HEK293 (cell line): ENCODE data around the gene EXOSC7.
A peak's percentile ranks its signal among the peaks of the same experiment; 100 is the strongest.

Experiments used
- BCL11B ChIP-seq: fragments of 450-650 bp; formaldehyde crosslinking; IDR thresholded peaks from 2 replicates; pipeline ENCODE4 v1.5.1; 2016; ENCODE audit warnings: low read depth, missing biosample characterization, missing genetic modification characterization
- GLIS2 ChIP-seq: fragments of 450-650 bp; formaldehyde crosslinking; IDR thresholded peaks from 2 replicates; pipeline ENCODE4 v1.5.1; 2016; ENCODE audit warnings: missing biosample characterization, missing genetic modification characterization
- KLF7 ChIP-seq: fragments of 450-650 bp; formaldehyde crosslinking; IDR thresholded peaks from 2 replicates; pipeline ENCODE4 v1.5.1; 2016; ENCODE audit warnings: missing biosample characterization, missing genetic modification characterization, borderline replicate concordance
- KLF9 ChIP-seq: fragments of 450-650 bp; formaldehyde crosslinking; IDR thresholded peaks from 2 replicates; pipeline ENCODE4 v1.5.1; 2016; ENCODE audit warnings: missing biosample characterization, missing genetic modification characterization, low read depth
- MYNN ChIP-seq: fragments of 450-650 bp; formaldehyde crosslinking; IDR thresholded peaks from 2 replicates; pipeline ENCODE4 v1.5.1; 2016; ENCODE audit warnings: missing biosample characterization, missing genetic modification characterization, borderline replicate concordance
- SETDB1 ChIP-seq: IDR thresholded peaks from one replicate; pipeline ENCODE4 v1.6.1; 2017; ENCODE audit warnings: mild to moderate bottlenecking, low read length, moderate library complexity, mixed read lengths; ENCODE audit not compliant: insufficient read length
- SP2 ChIP-seq: fragments of 450-650 bp; formaldehyde crosslinking; IDR thresholded peaks from 2 replicates; pipeline ENCODE4 v1.5.1; 2016; ENCODE audit warnings: missing biosample characterization, missing genetic modification characterization
- ZBTB1 ChIP-seq: fragments of 450-650 bp; formaldehyde crosslinking; IDR thresholded peaks from 2 replicates; pipeline ENCODE4 v1.5.1; 2016; ENCODE audit warnings: missing biosample characterization, missing genetic modification characterization
- ZBTB7A ChIP-seq: fragments of 450-650 bp; formaldehyde crosslinking; IDR thresholded peaks from 2 replicates; pipeline ENCODE4 v1.5.1; 2016; ENCODE audit warnings: low read depth, missing biosample characterization, missing genetic modification characterization
- ZNF174 ChIP-seq: fragments of 450-650 bp; formaldehyde crosslinking; IDR thresholded peaks from 2 replicates; pipeline ENCODE4 v1.5.0; 2017; ENCODE audit warnings: missing biosample characterization, mild to moderate bottlenecking, missing genetic modification characterization
- ZNF223 ChIP-seq: fragments of 450-650 bp; formaldehyde crosslinking; IDR thresholded peaks from 2 replicates; pipeline ENCODE4 v1.5.1; 2016; ENCODE audit warnings: missing biosample characterization, missing genetic modification characterization
- ZNF292 ChIP-seq: fragments of 450-650 bp; formaldehyde crosslinking; IDR thresholded peaks from 2 replicates; pipeline ENCODE4 v1.5.1; 2016; ENCODE audit warnings: low read depth, missing biosample characterization, missing genetic modification characterization, borderline replicate concordance
- ZNF341 ChIP-seq: fragments of 450-650 bp; formaldehyde crosslinking; IDR thresholded peaks from 2 replicates; pipeline ENCODE4; 2016; ENCODE audit warnings: low read depth, missing biosample characterization, missing genetic modification characterization
- ZNF391 ChIP-seq: fragments of 450-650 bp; formaldehyde crosslinking; IDR thresholded peaks from 2 replicates; pipeline ENCODE4 v1.5.1; 2016; ENCODE audit warnings: low read depth, missing biosample characterization, missing genetic modification characterization, borderline replicate concordance
- ZNF394 ChIP-seq: fragments of 450-650 bp; formaldehyde crosslinking; IDR thresholded peaks from 2 replicates; pipeline ENCODE4 v1.5.1; 2016; ENCODE audit warnings: missing biosample characterization, missing genetic modification characterization, mild to moderate bottlenecking, moderate library complexity, borderline replicate concordance
- ZNF521 ChIP-seq: fragments of 450-650 bp; formaldehyde crosslinking; IDR thresholded peaks from 2 replicates; pipeline ENCODE4 v1.5.1; 2017; ENCODE audit warnings: missing biosample characterization, mild to moderate bottlenecking, missing genetic modification characterization
- ZNF571 ChIP-seq: fragments of 450-650 bp; formaldehyde crosslinking; IDR thresholded peaks from 2 replicates; pipeline ENCODE4 v1.5.0; 2017; ENCODE audit warnings: missing biosample characterization, missing genetic modification characterization
- ZNF660 ChIP-seq: fragments of 450-650 bp; IDR thresholded peaks from 2 replicates; pipeline ENCODE4 v1.5.1; 2018; ENCODE audit warnings: missing biosample characterization, mild to moderate bottlenecking, missing genetic modification characterization
- ZNF830 ChIP-seq: fragments of 450-650 bp; IDR thresholded peaks from 2 replicates; pipeline ENCODE4 v1.5.0; 2018; ENCODE audit warnings: missing biosample characterization, missing genetic modification characterization, low read depth, mild to moderate bottlenecking, moderate library complexity
- ZSCAN16 ChIP-seq: fragments of 450-650 bp; formaldehyde crosslinking; IDR thresholded peaks from 2 replicates; pipeline ENCODE4 v1.5.1; 2016; ENCODE audit warnings: missing biosample characterization, missing genetic modification characterization
- TF ChIP-seq, protein P1 (sequence below): fragments of 450-650 bp; formaldehyde crosslinking; IDR thresholded peaks from 2 replicates; pipeline ENCODE4 v1.5.1; 2016; ENCODE audit warnings: missing biosample characterization, missing genetic modification characterization
- TF ChIP-seq, protein P2 (sequence below): fragments of 450-650 bp; IDR thresholded peaks from 2 replicates; pipeline ENCODE4 v1.5.1; 2018; ENCODE audit warnings: missing biosample characterization, missing genetic modification characterization
- TF ChIP-seq, protein P3 (sequence below): fragments of 450-650 bp; formaldehyde crosslinking; IDR thresholded peaks from 2 replicates; pipeline ENCODE4 v1.5.1; 2016; ENCODE audit warnings: missing biosample characterization, missing genetic modification characterization
- TF ChIP-seq, protein P4 (sequence below): fragments of 450-650 bp; formaldehyde crosslinking; IDR thresholded peaks from 2 replicates; pipeline ENCODE4 v1.5.1; 2017; ENCODE audit warnings: missing biosample characterization, missing genetic modification characterization
- TF ChIP-seq, protein P5 (sequence below): fragments of 450-650 bp; formaldehyde crosslinking; IDR thresholded peaks from 2 replicates; pipeline ENCODE4 v1.5.1; 2016; ENCODE audit warnings: missing biosample characterization, missing genetic modification characterization
- TF ChIP-seq, protein P6 (sequence below): fragments of 450-650 bp; formaldehyde crosslinking; IDR thresholded peaks from 2 replicates; pipeline ENCODE4 v1.5.1; 2017; ENCODE audit warnings: missing biosample characterization, missing genetic modification characterization
- TF ChIP-seq, protein P7 (sequence below): fragments of 450-650 bp; formaldehyde crosslinking; IDR thresholded peaks from 2 replicates; pipeline ENCODE4 v1.5.1; 2016; ENCODE audit warnings: missing biosample characterization, missing genetic modification characterization

EXOSC7 gene

DNA sequence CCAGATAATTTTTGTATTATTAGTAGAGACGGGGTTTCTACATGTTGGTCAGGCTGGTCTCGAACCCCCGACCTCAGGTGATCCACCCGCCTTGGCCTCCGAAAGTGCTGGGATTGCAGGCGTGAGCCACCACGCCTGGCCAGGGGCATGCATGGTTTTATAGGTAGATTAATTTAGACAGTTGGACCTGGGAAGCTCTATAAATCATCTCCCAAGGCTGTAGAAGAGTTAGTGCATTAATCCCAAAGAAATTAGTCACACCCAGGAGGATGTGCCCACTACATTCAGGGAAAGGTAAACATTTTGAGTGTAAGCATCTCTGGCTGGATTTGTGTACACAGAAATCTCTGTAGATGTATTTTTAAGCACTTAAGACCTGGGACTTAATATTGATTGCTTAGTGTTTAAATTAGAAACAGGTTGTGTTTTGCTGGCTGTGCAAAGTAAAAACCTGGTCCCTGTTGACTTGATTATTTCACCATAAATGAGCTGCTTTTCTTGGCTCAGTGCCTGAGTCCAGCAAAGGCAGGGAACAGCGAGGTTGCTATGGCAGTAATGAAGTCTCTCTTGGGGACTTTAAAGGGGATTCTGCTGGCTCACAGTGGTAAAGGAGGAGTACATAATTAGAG is 19.2 kb downstream of the EXOSC7 start (continued):
- no peak for TF ChIP-seq ZNF223 (tag by site-specific recombination)
- TF ChIP-seq, protein P1, sequence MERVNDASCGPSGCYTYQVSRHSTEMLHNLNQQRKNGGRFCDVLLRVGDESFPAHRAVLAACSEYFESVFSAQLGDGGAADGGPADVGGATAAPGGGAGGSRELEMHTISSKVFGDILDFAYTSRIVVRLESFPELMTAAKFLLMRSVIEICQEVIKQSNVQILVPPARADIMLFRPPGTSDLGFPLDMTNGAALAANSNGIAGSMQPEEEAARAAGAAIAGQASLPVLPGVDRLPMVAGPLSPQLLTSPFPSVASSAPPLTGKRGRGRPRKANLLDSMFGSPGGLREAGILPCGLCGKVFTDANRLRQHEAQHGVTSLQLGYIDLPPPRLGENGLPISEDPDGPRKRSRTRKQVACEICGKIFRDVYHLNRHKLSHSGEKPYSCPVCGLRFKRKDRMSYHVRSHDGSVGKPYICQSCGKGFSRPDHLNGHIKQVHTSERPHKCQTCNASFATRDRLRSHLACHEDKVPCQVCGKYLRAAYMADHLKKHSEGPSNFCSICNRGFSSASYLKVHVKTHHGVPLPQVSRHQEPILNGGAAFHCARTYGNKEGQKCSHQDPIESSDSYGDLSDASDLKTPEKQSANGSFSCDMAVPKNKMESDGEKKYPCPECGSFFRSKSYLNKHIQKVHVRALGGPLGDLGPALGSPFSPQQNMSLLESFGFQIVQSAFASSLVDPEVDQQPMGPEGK (tag by site-specific recombination) = peak; percentile 43; the same call in 1 of the 2 replicates
- TF ChIP-seq ZNF292 (tag by site-specific recombination) = no peak
- TF ChIP-seq MYNN (tag by site-specific recombination) = 0 out of 2 replicates have a peak, but pooled peaks have one; percentile 51
- TF ChIP-seq GLIS2 (tag by site-specific recombination) = no peak
- TF ChIP-seq, protein P2, sequence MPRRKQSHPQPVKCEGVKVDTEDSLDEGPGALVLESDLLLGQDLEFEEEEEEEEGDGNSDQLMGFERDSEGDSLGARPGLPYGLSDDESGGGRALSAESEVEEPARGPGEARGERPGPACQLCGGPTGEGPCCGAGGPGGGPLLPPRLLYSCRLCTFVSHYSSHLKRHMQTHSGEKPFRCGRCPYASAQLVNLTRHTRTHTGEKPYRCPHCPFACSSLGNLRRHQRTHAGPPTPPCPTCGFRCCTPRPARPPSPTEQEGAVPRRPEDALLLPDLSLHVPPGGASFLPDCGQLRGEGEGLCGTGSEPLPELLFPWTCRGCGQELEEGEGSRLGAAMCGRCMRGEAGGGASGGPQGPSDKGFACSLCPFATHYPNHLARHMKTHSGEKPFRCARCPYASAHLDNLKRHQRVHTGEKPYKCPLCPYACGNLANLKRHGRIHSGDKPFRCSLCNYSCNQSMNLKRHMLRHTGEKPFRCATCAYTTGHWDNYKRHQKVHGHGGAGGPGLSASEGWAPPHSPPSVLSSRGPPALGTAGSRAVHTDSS (tag by site-specific recombination) = no peak
- TF ChIP-seq ZBTB7A (tag by site-specific recombination) = no peak
- TF ChIP-seq, protein P3, sequence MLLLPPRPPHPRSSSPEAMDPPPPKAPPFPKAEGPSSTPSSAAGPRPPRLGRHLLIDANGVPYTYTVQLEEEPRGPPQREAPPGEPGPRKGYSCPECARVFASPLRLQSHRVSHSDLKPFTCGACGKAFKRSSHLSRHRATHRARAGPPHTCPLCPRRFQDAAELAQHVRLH (tag by site-specific recombination) = peak; percentile 81
- 0 out of 2 replicates have a peak, but pooled peaks have one; percentile 45 for TF ChIP-seq ZNF391 (tag by site-specific recombination)
- TF ChIP-seq, protein P4, sequence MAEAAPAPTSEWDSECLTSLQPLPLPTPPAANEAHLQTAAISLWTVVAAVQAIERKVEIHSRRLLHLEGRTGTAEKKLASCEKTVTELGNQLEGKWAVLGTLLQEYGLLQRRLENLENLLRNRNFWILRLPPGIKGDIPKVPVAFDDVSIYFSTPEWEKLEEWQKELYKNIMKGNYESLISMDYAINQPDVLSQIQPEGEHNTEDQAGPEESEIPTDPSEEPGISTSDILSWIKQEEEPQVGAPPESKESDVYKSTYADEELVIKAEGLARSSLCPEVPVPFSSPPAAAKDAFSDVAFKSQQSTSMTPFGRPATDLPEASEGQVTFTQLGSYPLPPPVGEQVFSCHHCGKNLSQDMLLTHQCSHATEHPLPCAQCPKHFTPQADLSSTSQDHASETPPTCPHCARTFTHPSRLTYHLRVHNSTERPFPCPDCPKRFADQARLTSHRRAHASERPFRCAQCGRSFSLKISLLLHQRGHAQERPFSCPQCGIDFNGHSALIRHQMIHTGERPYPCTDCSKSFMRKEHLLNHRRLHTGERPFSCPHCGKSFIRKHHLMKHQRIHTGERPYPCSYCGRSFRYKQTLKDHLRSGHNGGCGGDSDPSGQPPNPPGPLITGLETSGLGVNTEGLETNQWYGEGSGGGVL = 0 out of 2 replicates have a peak, but pooled peaks have one; percentile 9
- TF ChIP-seq ZNF660 (tag by site-specific recombination) = peak; percentile 71; the same call in 1 of the 2 replicates
- TF ChIP-seq SP2 (tag by site-specific recombination) = peak; percentile 35; the same call in 1 of the 2 replicates
- TF ChIP-seq ZSCAN16 (tag by site-specific recombination) = no peak
- TF ChIP-seq BCL11B (tag by site-specific recombination) = no peak
- peak; percentile 30; the same call in 1 of the 2 replicates for TF ChIP-seq KLF9 (tag by site-specific recombination)
- TF ChIP-seq, protein P5, sequence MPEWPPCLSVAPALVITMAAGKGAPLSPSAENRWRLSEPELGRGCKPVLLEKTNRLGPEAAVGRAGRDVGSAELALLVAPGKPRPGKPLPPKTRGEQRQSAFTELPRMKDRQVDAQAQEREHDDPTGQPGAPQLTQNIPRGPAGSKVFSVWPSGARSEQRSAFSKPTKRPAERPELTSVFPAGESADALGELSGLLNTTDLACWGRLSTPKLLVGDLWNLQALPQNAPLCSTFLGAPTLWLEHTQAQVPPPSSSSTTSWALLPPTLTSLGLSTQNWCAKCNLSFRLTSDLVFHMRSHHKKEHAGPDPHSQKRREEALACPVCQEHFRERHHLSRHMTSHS (tag by site-specific recombination) = no peak
- no peak for TF ChIP-seq ZNF830 (tag by site-specific recombination)
- TF ChIP-seq ZNF174 (tag by site-specific recombination) = no peak
- TF ChIP-seq, protein P6, sequence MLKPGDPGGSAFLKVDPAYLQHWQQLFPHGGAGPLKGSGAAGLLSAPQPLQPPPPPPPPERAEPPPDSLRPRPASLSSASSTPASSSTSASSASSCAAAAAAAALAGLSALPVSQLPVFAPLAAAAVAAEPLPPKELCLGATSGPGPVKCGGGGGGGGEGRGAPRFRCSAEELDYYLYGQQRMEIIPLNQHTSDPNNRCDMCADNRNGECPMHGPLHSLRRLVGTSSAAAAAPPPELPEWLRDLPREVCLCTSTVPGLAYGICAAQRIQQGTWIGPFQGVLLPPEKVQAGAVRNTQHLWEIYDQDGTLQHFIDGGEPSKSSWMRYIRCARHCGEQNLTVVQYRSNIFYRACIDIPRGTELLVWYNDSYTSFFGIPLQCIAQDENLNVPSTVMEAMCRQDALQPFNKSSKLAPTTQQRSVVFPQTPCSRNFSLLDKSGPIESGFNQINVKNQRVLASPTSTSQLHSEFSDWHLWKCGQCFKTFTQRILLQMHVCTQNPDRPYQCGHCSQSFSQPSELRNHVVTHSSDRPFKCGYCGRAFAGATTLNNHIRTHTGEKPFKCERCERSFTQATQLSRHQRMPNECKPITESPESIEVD (tag by site-specific recombination) = peak; percentile 100
- TF ChIP-seq SETDB1 = no peak
- no peak for TF ChIP-seq ZNF571 (tag by site-specific recombination)
- TF ChIP-seq, protein P7, sequence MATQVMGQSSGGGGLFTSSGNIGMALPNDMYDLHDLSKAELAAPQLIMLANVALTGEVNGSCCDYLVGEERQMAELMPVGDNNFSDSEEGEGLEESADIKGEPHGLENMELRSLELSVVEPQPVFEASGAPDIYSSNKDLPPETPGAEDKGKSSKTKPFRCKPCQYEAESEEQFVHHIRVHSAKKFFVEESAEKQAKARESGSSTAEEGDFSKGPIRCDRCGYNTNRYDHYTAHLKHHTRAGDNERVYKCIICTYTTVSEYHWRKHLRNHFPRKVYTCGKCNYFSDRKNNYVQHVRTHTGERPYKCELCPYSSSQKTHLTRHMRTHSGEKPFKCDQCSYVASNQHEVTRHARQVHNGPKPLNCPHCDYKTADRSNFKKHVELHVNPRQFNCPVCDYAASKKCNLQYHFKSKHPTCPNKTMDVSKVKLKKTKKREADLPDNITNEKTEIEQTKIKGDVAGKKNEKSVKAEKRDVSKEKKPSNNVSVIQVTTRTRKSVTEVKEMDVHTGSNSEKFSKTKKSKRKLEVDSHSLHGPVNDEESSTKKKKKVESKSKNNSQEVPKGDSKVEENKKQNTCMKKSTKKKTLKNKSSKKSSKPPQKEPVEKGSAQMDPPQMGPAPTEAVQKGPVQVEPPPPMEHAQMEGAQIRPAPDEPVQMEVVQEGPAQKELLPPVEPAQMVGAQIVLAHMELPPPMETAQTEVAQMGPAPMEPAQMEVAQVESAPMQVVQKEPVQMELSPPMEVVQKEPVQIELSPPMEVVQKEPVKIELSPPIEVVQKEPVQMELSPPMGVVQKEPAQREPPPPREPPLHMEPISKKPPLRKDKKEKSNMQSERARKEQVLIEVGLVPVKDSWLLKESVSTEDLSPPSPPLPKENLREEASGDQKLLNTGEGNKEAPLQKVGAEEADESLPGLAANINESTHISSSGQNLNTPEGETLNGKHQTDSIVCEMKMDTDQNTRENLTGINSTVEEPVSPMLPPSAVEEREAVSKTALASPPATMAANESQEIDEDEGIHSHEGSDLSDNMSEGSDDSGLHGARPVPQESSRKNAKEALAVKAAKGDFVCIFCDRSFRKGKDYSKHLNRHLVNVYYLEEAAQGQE (tag by site-specific recombination) = no peak
- peak; percentile 48; the same call in 1 of the 2 replicates for TF ChIP-seq ZNF394 (tag by site-specific recombination)
- no peak; the same call in 1 of the 2 replicates for TF ChIP-seq ZBTB1
- TF ChIP-seq ZNF341 (tag by site-specific recombination) = peak; percentile 84
- TF ChIP-seq KLF7 (tag by site-specific recombination) = peak; percentile 70; the same call in 1 of the 2 replicates
- TF ChIP-seq ZNF521 (tag by site-specific recombination) = no peak
